Endodermal cell (in vitro differentiated cells): ENCODE results near the gene KRTAP24-1. TPM values are rescaled to one million over a fixed set of nuclear protein-coding genes. Genes with fewer than 3 reads are reported as not detected.

ENCODE experiments used
- DNase-seq: peaks from one replicate; pipeline ENCODE4 v3.0.0-alpha.2; 2017
- H3K27ac ChIP-seq: 2 replicates; pipeline ENCODE4 v1.5.1; 2013; ENCODE audit warnings: mild to moderate bottlenecking, low read depth, low read length, moderate library complexity
- H3K27me3 ChIP-seq: 2 replicates; pipeline ENCODE4 v1.6.1; 2013; ENCODE audit warnings: mild to moderate bottlenecking, low read length, moderate library complexity; ENCODE audit not compliant: insufficient read depth, control insufficient read depth, poor library complexity, severe bottlenecking
- H3K36me3 ChIP-seq: 2 replicates; pipeline ENCODE4 v1.7.0; 2013; ENCODE audit warnings: mild to moderate bottlenecking, low read length, moderate library complexity; ENCODE audit not compliant: control insufficient read depth, insufficient read depth
- H3K4me1 ChIP-seq: one replicate; pipeline ENCODE4 v1.7.0; 2013; ENCODE audit warnings: low read length; ENCODE audit not compliant: control insufficient read depth, insufficient read depth
- H3K4me3 ChIP-seq: 2 replicates; pipeline ENCODE4 v1.5.1; 2013; ENCODE audit warnings: mild to moderate bottlenecking, low read length, moderate library complexity
- H3K9ac ChIP-seq: 2 replicates; pipeline ENCODE4 v1.6.1; 2013; ENCODE audit warnings: mild to moderate bottlenecking, low read length, moderate library complexity; ENCODE audit not compliant: poor library complexity, severe bottlenecking; ENCODE audit errors: extremely low read depth
- H3K9me3 ChIP-seq: 2 replicates; pipeline ENCODE4 v1.6.1; 2013; ENCODE audit warnings: mild to moderate bottlenecking, low read length, moderate library complexity; ENCODE audit not compliant: control insufficient read depth
- H3K27ac Mint-ChIP-seq: 2 replicates; pipeline ENCODE4 v1.8.0; 2020; ENCODE audit warnings: mixed read lengths
- H3K27me3 Mint-ChIP-seq: 2 replicates; pipeline ENCODE4 v1.8.0; 2021; ENCODE audit warnings: mild to moderate bottlenecking, mixed read lengths; ENCODE audit not compliant: insufficient read depth
- H3K36me3 Mint-ChIP-seq: 2 replicates; pipeline ENCODE4 v1.8.0; 2020; ENCODE audit warnings: low read depth, mixed read lengths
- H3K4me1 Mint-ChIP-seq: 2 replicates; pipeline ENCODE4 v1.8.0; 2020; ENCODE audit warnings: mixed read lengths
- H3K4me3 Mint-ChIP-seq: 2 replicates; pipeline ENCODE4 v1.8.0; 2020; ENCODE audit warnings: mild to moderate bottlenecking, moderate library complexity, mixed read lengths
- H3K9me3 Mint-ChIP-seq: 2 replicates; pipeline ENCODE4 v1.8.0; 2020; ENCODE audit warnings: mild to moderate bottlenecking, mixed read lengths
- WGBS, 2 experiments: methylation state at CpG; one replicate each; pipeline versions ENCODE4 v1.1.5 to v1.1.7; 2013; ENCODE audit warnings: missing lambda C conversion rate in 2 of 2, mixed read lengths in 1 of 2; ENCODE audit not compliant: insufficient coverage in 1 of 2, insufficient read length in 1 of 2; 5-methylcytosine and 5-hydroxymethylcytosine counted together
- total RNA-seq, 2 donors: library from RNA; stranded (reverse); fragmentation: NEBNext Ultra II Directional in 1 of 2; extraction: Animal tissue kit (Norgen Biotek cat#: 25700) in 1 of 2; gene quantifications; 2 replicates in 1 of 2; 3 replicates in 1 of 2; pipeline ENCODE4 v1.2.1, GENCODE V29; 2021
- TF ChIP-seq, protein P1 (sequence below): fragments of 200-600 bp; sonication (generic); conservative IDR thresholded peaks from 2 replicates; pipeline ENCODE4 v1.5.0; 2021; ENCODE audit warnings: antibody characterized with exemption, mild to moderate bottlenecking

The KRTAP24-1 gene
- total RNA-seq, 2 donors from 2014 or later, result not detected

DNA sequence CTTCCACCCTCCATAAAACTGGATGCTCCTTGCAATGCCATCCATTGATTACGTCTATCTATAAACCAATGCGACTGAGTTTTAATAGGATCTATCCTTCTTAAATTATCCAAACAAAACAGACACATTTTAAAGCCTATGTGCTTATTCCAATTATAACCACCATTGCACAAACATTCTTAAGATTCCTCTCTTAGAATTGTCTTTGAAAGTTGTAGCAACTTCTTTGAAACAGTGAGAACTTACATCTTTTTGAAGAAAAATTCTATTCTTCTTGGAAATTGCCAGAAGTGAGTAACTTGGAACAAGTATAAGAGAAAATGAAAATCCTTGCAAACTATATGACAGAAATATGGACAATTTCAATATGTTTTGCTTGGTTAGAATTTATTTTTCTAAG, 37.5 kb upstream of the KRTAP24-1 start, which contains the start of gene KRTAP26-1:
Gene KRTAP26-1, minus strand, starts transcription at position 101 of the 400 bp plus-strand sequence. CDS start 280 bp downstream, outside the sequence.
- H3K4me1 ChIP-seq, result no peaks in the 10 kb centered on the region
- 91 to 100% methylated on average over 1 to 2 of the region's 2 CpGs for WGBS, 2 experiments
- H3K4me3 ChIP-seq, result no peak within 1 kb of the TSS
- DNase-seq, result no peak
- no peaks in the 10 kb centered on the region for H3K36me3 Mint-ChIP-seq
- no peak within 1 kb of the TSS for H3K27ac Mint-ChIP-seq
- no peaks in the 10 kb centered on the region for H3K9me3 Mint-ChIP-seq
- TF ChIP-seq, protein P1, sequence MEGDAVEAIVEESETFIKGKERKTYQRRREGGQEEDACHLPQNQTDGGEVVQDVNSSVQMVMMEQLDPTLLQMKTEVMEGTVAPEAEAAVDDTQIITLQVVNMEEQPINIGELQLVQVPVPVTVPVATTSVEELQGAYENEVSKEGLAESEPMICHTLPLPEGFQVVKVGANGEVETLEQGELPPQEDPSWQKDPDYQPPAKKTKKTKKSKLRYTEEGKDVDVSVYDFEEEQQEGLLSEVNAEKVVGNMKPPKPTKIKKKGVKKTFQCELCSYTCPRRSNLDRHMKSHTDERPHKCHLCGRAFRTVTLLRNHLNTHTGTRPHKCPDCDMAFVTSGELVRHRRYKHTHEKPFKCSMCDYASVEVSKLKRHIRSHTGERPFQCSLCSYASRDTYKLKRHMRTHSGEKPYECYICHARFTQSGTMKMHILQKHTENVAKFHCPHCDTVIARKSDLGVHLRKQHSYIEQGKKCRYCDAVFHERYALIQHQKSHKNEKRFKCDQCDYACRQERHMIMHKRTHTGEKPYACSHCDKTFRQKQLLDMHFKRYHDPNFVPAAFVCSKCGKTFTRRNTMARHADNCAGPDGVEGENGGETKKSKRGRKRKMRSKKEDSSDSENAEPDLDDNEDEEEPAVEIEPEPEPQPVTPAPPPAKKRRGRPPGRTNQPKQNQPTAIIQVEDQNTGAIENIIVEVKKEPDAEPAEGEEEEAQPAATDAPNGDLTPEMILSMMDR, result no peak
- H3K27me3 ChIP-seq, result no peaks in the 10 kb centered on the region
- H3K36me3 ChIP-seq, result no peaks in the 10 kb centered on the region
- no peak within 1 kb of the TSS for H3K4me3 Mint-ChIP-seq
- no peaks in the 10 kb centered on the region for H3K27me3 Mint-ChIP-seq
- no peak within 1 kb of the TSS for H3K9ac ChIP-seq
- no peaks in the 10 kb centered on the region for H3K4me1 Mint-ChIP-seq
- H3K9me3 ChIP-seq, result no peaks in the 10 kb centered on the region
- H3K27ac ChIP-seq, result no peak within 1 kb of the TSS

DNA sequence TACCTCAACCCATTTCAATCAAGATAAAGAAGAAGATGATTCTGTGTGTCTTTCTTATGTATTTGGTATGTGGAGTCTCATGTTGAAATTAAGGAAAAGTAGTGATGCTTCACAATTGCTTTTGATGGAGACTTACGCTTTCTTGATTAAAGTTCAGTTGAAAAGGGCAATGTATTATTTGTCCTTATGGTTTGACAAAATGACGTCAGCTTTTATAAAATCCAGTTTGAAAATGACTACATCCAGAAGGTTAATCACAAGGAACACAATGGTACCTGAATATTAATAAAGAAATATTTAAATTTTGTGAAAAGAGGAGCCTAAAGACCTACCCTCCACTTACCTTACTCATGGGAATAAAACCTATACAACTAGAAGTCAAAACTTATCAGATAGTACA, 33.0 kb upstream of the KRTAP24-1 start:
- DNase-seq, result no peak
- H3K27ac Mint-ChIP-seq, result no peak overlapping the region
- H3K4me3 Mint-ChIP-seq, result no peak overlapping the region
- H3K27me3 ChIP-seq, result no peaks in the 10 kb centered on the region
- no peaks in the 10 kb centered on the region for H3K36me3 Mint-ChIP-seq
- no peaks in the 10 kb centered on the region for H3K27me3 Mint-ChIP-seq
- TF ChIP-seq, protein P1, result no peak
- no peaks in the 10 kb centered on the region for H3K4me1 ChIP-seq
- no peak overlapping the region for H3K27ac ChIP-seq
- no peaks in the 10 kb centered on the region for H3K4me1 Mint-ChIP-seq
- H3K9me3 Mint-ChIP-seq, result no peaks in the 10 kb centered on the region
- no peak overlapping the region for H3K9ac ChIP-seq
- no peak overlapping the region for H3K4me3 ChIP-seq
- no peaks in the 10 kb centered on the region for H3K36me3 ChIP-seq
- 90 to 100% methylated on average over 1 to 2 of the region's 2 CpGs for WGBS, 2 experiments
- H3K9me3 ChIP-seq, result no peaks in the 10 kb centered on the region

DNA sequence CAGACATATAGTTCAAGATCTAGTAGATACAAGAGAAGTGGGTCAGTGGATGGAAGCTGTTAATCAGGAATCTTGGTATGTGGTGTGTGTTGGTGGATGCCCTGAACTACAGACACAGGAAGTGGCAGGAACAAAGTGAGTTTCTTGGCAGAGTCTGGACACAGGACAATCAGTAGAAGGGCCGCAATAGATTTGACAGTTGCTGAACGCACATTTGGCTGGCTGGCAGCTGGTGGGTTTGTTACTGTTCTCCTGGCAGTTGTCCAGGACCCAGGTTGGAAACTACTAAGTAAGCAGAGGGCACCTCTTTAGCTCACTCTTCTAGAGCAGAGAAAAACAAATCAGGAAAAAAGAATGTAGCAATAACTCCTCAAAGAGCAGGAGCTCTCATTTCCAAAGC, 24.1 kb upstream of the KRTAP24-1 start:
- no peaks in the 10 kb centered on the region for H3K4me1 Mint-ChIP-seq
- H3K9ac ChIP-seq, result no peak overlapping the region
- no peaks in the 10 kb centered on the region for H3K9me3 ChIP-seq
- H3K27me3 Mint-ChIP-seq, result peaks cover 2% of the 10 kb centered on the region
- H3K36me3 ChIP-seq, result no peaks in the 10 kb centered on the region
- no peak overlapping the region for H3K27ac ChIP-seq
- peak overlapping the region; percentile 56 for H3K27ac Mint-ChIP-seq
- H3K4me3 Mint-ChIP-seq, result no peak overlapping the region
- H3K27me3 ChIP-seq, result no peaks in the 10 kb centered on the region
- H3K4me3 ChIP-seq, result no peak overlapping the region
- TF ChIP-seq, protein P1, result no peak
- H3K36me3 Mint-ChIP-seq, result no peaks in the 10 kb centered on the region
- 94 to 100% methylated on average over 1 to 2 of the region's 2 CpGs for WGBS, 2 experiments
- DNase-seq, result no peak
- H3K9me3 Mint-ChIP-seq, result no peaks in the 10 kb centered on the region
- no peaks in the 10 kb centered on the region for H3K4me1 ChIP-seq
